Vagina (tissue), 2 donors: Measurements from ENCODE around the gene UBE2R2. TPM values are rescaled to one million over a fixed set of nuclear protein-coding genes. Genes with fewer than 3 reads are reported as not detected.
A peak's percentile ranks its signal among the peaks of the same experiment; 100 is the strongest.

Experiments used
- DNase-seq, 2 donors: peaks; one replicate each; pipeline ENCODE4 v3.0.0-alpha.2; 2017; ENCODE audit errors: extremely low spot score in 2 of 2
- H3K27ac ChIP-seq: fragments of 200-600 bp; sonication (generic); one replicate; pipeline ENCODE4 v1.5.1; 2019
- H3K27me3 ChIP-seq: fragments of 200-600 bp; sonication (generic); one replicate; pipeline ENCODE4 v1.5.1; 2019
- H3K36me3 ChIP-seq, 2 donors: fragments of 200-600 bp; sonication (generic); one replicate each; pipeline ENCODE4 v1.5.1; 2017 to 2019
- H3K4me1 ChIP-seq: fragments of 200-600 bp; sonication (generic); one replicate; pipeline ENCODE4 v1.5.1; 2019
- H3K4me3 ChIP-seq, 2 donors: fragments of 200-600 bp; sonication (generic); 1 replicate in 1 of 2; 2 replicates in 1 of 2; pipeline ENCODE4 v1.5.1; 2016 to 2019
- H3K9me3 ChIP-seq: fragments of 200-600 bp; sonication (generic); one replicate; pipeline ENCODE4 v1.5.1; 2019
- POLR2A ChIP-seq, 2 donors: fragments of 450-650 bp; IDR thresholded peaks; one replicate each; pipeline ENCODE4 v1.6.1; 2017; ENCODE audit warnings: antibody characterized with exemption in 2 of 2, mild to moderate bottlenecking in 2 of 2, moderate library complexity in 2 of 2
- POLR2AphosphoS5 ChIP-seq, 2 donors: sonication (generic); formaldehyde crosslinking; IDR thresholded peaks; one replicate each; pipeline ENCODE4 v1.9.0; 2017; ENCODE audit warnings: antibody characterized with exemption in 2 of 2, mild to moderate bottlenecking in 2 of 2, low read depth in 1 of 2; ENCODE audit not compliant: insufficient read depth in 1 of 2
- intact Hi-C: fragments of 100-400 bp; cut with DNase I; formaldehyde crosslinking; loops from one replicate; pipeline ENCODE4 v1.15.1; 2023
- total RNA-seq: library from RNA; depleted of rRNA; stranded (reverse); fragments of >200 nt; gene quantifications from one replicate; pipeline ENCODE4 v1.2.3, GENCODE V29; 2016
- TF ChIP-seq, protein P1 (sequence below), 3 experiments: fragments of 450-650 bp in 2 of 3; fragments of 200-600 bp in 1 of 3; sonication (generic) in 1 of 3; IDR thresholded peaks; one replicate each; pipeline ENCODE4 v1.5.1; 2017 to 2019; ENCODE audit warnings: antibody characterized with exemption in 3 of 3, mild to moderate bottlenecking in 2 of 3, moderate library complexity in 2 of 3

The UBE2R2 gene
- total RNA-seq, 1 donor from 2014 or later, result 20.4 TPM

DNA sequence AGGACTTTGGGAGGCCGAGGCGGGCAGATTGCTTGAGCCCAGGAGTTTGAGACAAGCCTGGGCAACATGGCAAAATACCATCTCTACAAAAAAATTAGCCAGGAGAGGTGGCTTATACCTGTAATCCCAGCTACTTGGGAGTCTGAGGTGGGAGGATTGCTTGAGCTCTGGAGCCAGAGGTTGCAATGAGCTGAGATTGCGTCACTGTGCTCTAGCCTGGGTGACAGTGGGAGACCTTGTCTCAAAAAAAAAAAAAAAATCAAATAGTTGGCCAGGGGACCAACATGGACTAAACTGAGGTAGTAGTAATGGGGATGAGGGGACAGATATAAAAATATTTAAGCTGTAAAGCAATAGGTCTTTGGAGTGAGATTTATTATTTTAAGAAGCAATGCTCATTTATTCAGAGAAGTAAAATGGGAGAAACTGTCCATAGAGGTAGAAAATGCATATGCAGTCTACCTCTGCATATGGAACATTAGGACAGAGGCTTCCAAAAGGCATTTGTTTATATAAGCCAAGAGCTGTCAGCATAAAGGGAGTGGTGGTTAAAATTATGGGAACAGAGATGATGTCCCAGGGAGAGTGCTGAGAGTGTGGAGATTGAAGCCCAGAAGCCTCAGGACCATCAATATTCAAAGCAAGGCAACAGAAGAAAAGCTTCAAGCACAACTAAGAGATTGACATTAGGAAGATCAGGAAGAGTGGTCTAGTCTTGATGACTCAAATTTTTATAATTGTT lies 98.1 kb downstream of the UBE2R2 start:
- Histone ChIP-seq H3K4me1 (peaks cover 8% of the 10 kb centered on the region), H3K27me3 (no peaks in the 10 kb centered on the region), H3K4me3 (no peak overlapping the region), H3K36me3 (peaks cover 0 to 49% of the 10 kb centered on the region in 2 donors), H3K27ac (no peak overlapping the region), H3K9me3 (no peaks in the 10 kb centered on the region)
- no peak for DNase-seq
- intact Hi-C loops, result no loop called here
- no peak for TF ChIP-seq POLR2AphosphoS5 (IDR thresholded peaks at IDR 0.05; ENCODE audit: insufficient read depth in 1 of 2, low read depth in 1 of 2)
- TF ChIP-seq POLR2A (IDR thresholded peaks at IDR 0.05), result no peak
- TF ChIP-seq, protein P1, sequence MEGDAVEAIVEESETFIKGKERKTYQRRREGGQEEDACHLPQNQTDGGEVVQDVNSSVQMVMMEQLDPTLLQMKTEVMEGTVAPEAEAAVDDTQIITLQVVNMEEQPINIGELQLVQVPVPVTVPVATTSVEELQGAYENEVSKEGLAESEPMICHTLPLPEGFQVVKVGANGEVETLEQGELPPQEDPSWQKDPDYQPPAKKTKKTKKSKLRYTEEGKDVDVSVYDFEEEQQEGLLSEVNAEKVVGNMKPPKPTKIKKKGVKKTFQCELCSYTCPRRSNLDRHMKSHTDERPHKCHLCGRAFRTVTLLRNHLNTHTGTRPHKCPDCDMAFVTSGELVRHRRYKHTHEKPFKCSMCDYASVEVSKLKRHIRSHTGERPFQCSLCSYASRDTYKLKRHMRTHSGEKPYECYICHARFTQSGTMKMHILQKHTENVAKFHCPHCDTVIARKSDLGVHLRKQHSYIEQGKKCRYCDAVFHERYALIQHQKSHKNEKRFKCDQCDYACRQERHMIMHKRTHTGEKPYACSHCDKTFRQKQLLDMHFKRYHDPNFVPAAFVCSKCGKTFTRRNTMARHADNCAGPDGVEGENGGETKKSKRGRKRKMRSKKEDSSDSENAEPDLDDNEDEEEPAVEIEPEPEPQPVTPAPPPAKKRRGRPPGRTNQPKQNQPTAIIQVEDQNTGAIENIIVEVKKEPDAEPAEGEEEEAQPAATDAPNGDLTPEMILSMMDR (IDR thresholded peaks at IDR 0.05), result no peak

DNA sequence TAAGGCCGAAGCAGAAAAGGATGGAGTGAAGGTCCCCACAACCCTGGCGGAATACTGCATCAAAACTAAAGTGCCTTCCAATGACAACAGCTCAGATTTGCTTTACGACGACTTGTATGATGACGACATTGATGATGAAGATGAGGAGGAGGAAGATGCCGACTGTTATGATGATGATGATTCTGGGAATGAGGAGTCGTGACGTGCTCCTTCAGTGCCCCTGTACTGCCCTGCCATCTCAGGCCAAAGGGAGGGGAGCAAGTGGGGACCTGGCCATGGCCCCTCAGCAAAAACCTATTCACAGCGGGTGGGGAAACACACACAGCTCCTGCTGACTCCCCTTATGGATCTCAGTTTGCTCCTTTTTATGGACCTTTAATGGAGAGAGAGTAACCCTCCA lies 100.1 kb downstream of the UBE2R2 start:
- no peak overlapping the region for H3K4me3 ChIP-seq
- peaks cover 2 to 58% of the 10 kb centered on the region in 2 donors for H3K36me3 ChIP-seq
- H3K4me1 ChIP-seq, result no peaks in the 10 kb centered on the region
- intact Hi-C loops, result no loop called here
- TF ChIP-seq, protein P1 (IDR thresholded peaks at IDR 0.05), result no peak
- TF ChIP-seq POLR2AphosphoS5 (IDR thresholded peaks at IDR 0.05; ENCODE audit: insufficient read depth in 1 of 2, low read depth in 1 of 2), result no peak
- no peak for TF ChIP-seq POLR2A (IDR thresholded peaks at IDR 0.05)
- no peak overlapping the region for H3K27ac ChIP-seq
- H3K27me3 ChIP-seq, result no peaks in the 10 kb centered on the region
- DNase-seq, result no peak
- H3K9me3 ChIP-seq, result no peaks in the 10 kb centered on the region

DNA sequence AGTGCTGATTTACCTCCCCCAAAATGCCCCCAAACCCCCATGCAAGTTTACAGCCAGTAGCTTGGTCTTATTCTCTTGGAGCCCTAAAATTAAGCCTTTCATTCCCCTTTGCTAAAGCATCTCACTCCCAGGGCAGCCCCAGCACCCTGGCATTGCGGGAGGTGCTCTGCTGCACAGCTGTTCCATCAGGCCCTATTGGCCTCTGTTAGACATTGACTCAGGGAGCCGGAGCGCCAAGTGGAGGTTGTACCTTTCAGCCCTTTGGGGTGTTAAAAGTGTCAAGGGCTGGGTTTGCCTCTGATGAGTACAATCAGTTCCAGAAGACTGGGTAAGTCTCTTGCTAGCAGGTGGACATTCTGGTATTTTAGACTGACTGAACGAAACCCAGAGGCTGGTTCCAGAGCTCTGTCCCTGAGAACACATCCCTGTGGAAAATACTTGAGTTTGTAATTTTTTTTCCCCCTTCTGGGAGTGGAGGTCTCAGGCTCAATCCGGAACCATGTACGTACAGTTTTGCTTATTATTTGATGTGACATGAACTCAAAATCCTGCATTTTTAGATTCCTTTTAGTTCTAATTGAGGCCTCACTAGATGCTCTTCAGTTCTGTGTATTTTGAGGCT lies 102.4 kb downstream of the UBE2R2 start:
- TF ChIP-seq POLR2A (IDR thresholded peaks at IDR 0.05) (no peak), POLR2AphosphoS5 (IDR thresholded peaks at IDR 0.05; ENCODE audit: insufficient read depth in 1 of 2, low read depth in 1 of 2) (no peak)
- TF ChIP-seq, protein P1 (IDR thresholded peaks at IDR 0.05), result no peak
- Histone ChIP-seq H3K4me1 (no peaks in the 10 kb centered on the region), H3K4me3 (no peak overlapping the region), H3K27ac (no peak overlapping the region), H3K9me3 (no peaks in the 10 kb centered on the region), H3K27me3 (no peaks in the 10 kb centered on the region), H3K36me3 (peaks cover 2 to 61% of the 10 kb centered on the region in 2 donors)
- intact Hi-C loops, result no loop called here
- no peak for DNase-seq

DNA sequence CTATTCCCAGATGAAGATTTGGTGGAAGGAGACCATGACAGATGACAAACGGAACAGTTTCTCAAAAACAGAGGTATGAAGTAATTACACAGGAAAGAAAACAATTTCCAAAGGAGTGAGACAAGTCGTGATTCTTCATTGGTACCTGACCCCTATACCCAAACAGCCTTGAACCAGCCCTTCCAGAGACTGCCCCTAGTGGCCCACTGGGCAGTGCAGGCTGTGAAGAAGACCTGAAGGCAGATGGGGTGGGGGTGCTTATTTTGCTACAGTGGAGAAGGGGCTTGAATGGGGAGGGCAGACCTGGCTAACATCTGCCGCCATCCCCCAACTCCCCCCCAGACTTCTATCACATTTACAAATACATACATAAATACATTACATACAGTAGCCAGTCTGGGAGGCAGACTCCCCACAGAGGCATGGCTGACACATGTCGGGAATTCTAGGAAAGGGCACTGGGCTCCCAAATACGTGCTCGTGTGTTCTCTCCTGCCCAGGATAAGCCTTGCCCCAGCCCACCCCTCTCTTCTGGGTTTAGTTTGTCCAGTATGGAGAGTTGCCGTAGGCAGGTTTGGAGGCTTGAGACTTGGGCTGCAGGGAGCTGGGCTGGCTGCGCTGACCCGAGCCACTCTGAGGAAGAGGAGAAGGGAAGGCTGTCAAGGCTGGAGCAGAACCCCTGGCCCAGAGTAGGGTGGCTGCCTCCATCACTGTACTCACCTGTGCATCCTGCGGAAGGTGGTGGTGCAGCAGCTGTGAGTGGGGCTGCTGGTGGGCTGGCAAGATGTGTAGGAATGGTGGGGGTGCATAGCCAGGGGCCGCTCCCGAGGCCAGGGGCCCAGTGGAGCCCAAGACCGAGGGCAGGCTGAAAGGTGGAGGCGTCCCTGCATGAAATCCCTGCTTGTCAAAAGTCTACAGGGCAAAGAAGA lies 105.3 kb downstream of the UBE2R2 start:
- Histone ChIP-seq H3K36me3 (peaks cover 2 to 64% of the 10 kb centered on the region in 2 donors), H3K4me1 (no peaks in the 10 kb centered on the region), H3K4me3 (no peak overlapping the region), H3K9me3 (no peaks in the 10 kb centered on the region), H3K27me3 (no peaks in the 10 kb centered on the region), H3K27ac (no peak overlapping the region)
- DNase-seq, result no peak
- intact Hi-C loops, result loop anchor here (10.0 kb wide), 1 partner anchor 57 kb away; no protein-coding TSS in a partner anchor
- TF ChIP-seq POLR2AphosphoS5 (IDR thresholded peaks at IDR 0.05; ENCODE audit: insufficient read depth in 1 of 2, low read depth in 1 of 2), result no peak
- TF ChIP-seq, protein P1 (IDR thresholded peaks at IDR 0.05), result peak in 1 of 3 experiments; percentile 30
